CD8-positive, alpha-beta memory T cell (primary cell): ENCODE data around the gene FMN1. TPM values are rescaled to one million over a fixed set of nuclear protein-coding genes. Genes with fewer than 3 reads are reported as not detected.

Experiments used
- CTCF ChIA-PET: fragments of 350-600 bp; sonication (Branson Sonifier 250); formaldehyde crosslinking; loops from one replicate; lab custom pipeline; 2021; ENCODE audit warnings: antibody characterized with exemption; lab: Charles Lee
- POLR2A ChIA-PET: fragments of 350-600 bp; sonication (Branson Sonifier 250); formaldehyde crosslinking; loops from one replicate; lab custom pipeline; 2021; ENCODE audit warnings: antibody characterized with exemption; lab: Charles Lee
- DNase-seq, 5 donors: peaks; one replicate each; pipeline versions ENCODE4 v3.0.0 to v3.0.0-alpha.2; 2020 to 2022; ENCODE audit warnings: mixed read lengths in 1 of 5
- H3K27ac ChIP-seq: one replicate; pipeline ENCODE4 v1.7.0; 2013; ENCODE audit warnings: low read depth, mild to moderate bottlenecking, low read length, moderate library complexity
- H3K27me3 ChIP-seq: 2 replicates; pipeline ENCODE4 v1.7.0; 2013; ENCODE audit warnings: low read length, mild to moderate bottlenecking; ENCODE audit not compliant: insufficient read depth, poor library complexity, severe bottlenecking
- H3K36me3 ChIP-seq: 2 replicates; pipeline ENCODE4 v1.7.0; 2013; ENCODE audit warnings: mild to moderate bottlenecking, low read length, moderate library complexity; ENCODE audit not compliant: insufficient read depth
- H3K4me1 ChIP-seq: 2 replicates; pipeline ENCODE4 v1.7.0; 2013; ENCODE audit warnings: mild to moderate bottlenecking, low read length, moderate library complexity; ENCODE audit not compliant: insufficient read depth
- H3K4me3 ChIP-seq: 2 replicates; pipeline ENCODE4 v1.7.0; 2013; ENCODE audit warnings: mild to moderate bottlenecking, low read length
- H3K9me3 ChIP-seq: 2 replicates; pipeline ENCODE4 v1.7.0; 2013; ENCODE audit warnings: mild to moderate bottlenecking, low read length
- H3K27ac Mint-ChIP-seq, 8 donors: one replicate each; pipeline ENCODE4 v1.8.0; 2020 to 2021; ENCODE audit warnings: mixed read lengths in 8 of 8, mild to moderate bottlenecking in 6 of 8, inconsistent platforms in 3 of 8, moderate library complexity in 3 of 8
- H3K27me3 Mint-ChIP-seq, 2 donors: one replicate each; pipeline ENCODE4 v1.8.0; 2020 to 2021; ENCODE audit warnings: mixed read lengths in 2 of 2, mild to moderate bottlenecking in 1 of 2, moderate library complexity in 1 of 2
- H3K36me3 Mint-ChIP-seq, 3 donors: one replicate each; pipeline ENCODE4 v1.8.0; 2020 to 2021; ENCODE audit warnings: mixed read lengths in 3 of 3, inconsistent platforms in 1 of 3, mild to moderate bottlenecking in 1 of 3
- H3K4me1 Mint-ChIP-seq, 3 donors: one replicate each; pipeline ENCODE4 v1.8.0; 2020 to 2021; ENCODE audit warnings: mixed read lengths in 3 of 3, inconsistent platforms in 1 of 3, mild to moderate bottlenecking in 1 of 3
- H3K4me3 Mint-ChIP-seq, 7 donors: one replicate each; pipeline ENCODE4 v1.8.0; 2020 to 2021; ENCODE audit warnings: mixed read lengths in 7 of 7, mild to moderate bottlenecking in 6 of 7, moderate library complexity in 4 of 7, inconsistent platforms in 2 of 7
- H3K9me3 Mint-ChIP-seq, 5 donors: one replicate each; pipeline ENCODE4 v1.8.0; 2020 to 2022; ENCODE audit warnings: mixed read lengths in 5 of 5, mild to moderate bottlenecking in 3 of 5, moderate library complexity in 2 of 5, inconsistent platforms in 1 of 5
- polyA plus RNA-seq: library from polyadenylated mRNA; unstranded; fragments of 300-500 nt; fragmentation: Illumina TruSeq; gene quantifications from one replicate; pipeline ENCODE4 v1.2.3, GENCODE V29; 2021
- total RNA-seq, 2 experiments: library from RNA; stranded (reverse); gene quantifications; one replicate each; pipeline ENCODE4 v1.2.3, GENCODE V29; 2021

Gene FMN1
- total and polyA plus RNA-seq, 3 experiments from 2014 or later, result 0.09 to 0.24 (median 0.11) TPM

DNA sequence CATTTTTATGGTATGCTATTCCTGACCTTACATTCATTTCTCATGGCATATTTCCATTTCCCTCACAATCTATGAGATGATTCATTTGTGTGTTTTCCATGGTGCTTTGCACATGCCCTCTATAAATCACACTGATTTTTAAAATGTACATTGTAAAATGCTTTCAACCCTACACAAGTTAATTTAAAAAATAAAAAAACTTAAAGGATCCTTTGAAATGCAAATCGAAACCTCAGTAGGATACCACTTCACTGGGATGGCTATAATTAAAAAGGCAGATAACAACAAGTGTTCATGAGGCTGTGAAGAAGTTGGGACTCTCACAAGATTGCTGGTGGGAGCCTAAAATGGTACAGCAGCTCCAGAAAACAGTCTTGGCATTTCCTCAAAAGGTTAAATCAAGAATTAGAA, 83.5 kb downstream of the FMN1 start:
- Mint-ChIP-seq H3K9me3 (peaks cover 0 to 5% (median 3%) of the 10 kb centered on the region in 5 donors), H3K36me3 (peaks cover 0 to 3% (median 0%) of the 10 kb centered on the region in 3 donors), H3K27ac (no peak overlapping the region), H3K27me3 (peaks cover 3 to 4% of the 10 kb centered on the region in 2 donors), H3K4me1 (peaks cover 0 to 8% (median 0%) of the 10 kb centered on the region in 3 donors), H3K4me3 (no peak overlapping the region)
- Histone ChIP-seq H3K4me1 (no peaks in the 10 kb centered on the region), H3K4me3 (no peak overlapping the region), H3K9me3 (no peaks in the 10 kb centered on the region), H3K36me3 (no peaks in the 10 kb centered on the region), H3K27me3 (no peaks in the 10 kb centered on the region), H3K27ac (no peak overlapping the region)
- ChIA-PET POLR2A (no interaction called here), CTCF (no interaction called here)
- DNase-seq, result no peak

DNA sequence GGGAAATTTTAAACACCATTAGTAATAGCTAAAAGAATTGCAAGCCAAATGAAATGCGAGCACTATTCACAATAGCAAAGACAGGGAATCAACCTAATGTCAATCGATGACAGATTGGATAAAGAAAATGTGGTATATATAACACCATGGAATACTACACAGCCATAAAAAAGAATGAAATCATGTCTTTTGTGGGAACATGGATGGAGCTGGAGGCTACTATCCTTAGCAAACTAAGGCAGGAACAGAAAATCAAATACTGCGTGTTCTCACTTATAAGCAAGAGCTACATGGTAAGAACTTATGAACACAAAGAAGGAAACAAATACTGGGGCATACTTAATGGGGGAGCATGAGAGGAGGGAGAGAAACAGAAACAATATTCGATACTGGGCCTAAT, 85.2 kb downstream of the FMN1 start:
- Mint-ChIP-seq H3K4me1 (peaks cover 0 to 25% (median 2%) of the 10 kb centered on the region in 3 donors), H3K9me3 (peaks cover 0 to 5% (median 3%) of the 10 kb centered on the region in 5 donors)
- CTCF ChIA-PET, result no interaction called here

DNA sequence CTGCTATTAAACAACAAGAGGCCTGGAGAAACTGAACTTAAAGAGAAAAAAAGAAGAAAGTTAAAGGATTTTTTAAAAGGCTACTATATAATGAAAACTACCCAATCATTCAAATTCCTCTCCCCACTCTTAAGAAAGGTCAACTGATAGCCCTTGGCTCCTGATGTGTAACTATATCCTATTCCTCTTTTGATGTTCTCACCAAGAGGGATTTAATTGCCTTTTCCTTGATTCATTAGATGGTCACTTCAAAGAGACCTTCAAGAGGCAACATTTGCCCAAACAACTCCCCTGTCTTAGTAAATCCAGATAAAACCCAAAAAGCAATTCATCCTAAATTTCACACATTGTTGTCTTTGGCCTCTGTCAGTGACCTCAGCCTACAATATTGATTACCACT, 86.0 kb downstream of the FMN1 start:
- no peaks in the 10 kb centered on the region for H3K36me3 ChIP-seq
- Mint-ChIP-seq H3K4me3 (no peak overlapping the region), H3K27me3 (peaks cover 3% of the 10 kb centered on the region in 2 donors), H3K36me3 (peaks cover 0 to 3% (median 0%) of the 10 kb centered on the region in 3 donors), H3K9me3 (peaks cover 0 to 5% (median 3%) of the 10 kb centered on the region in 5 donors), H3K4me1 (peaks cover 0 to 33% (median 2%) of the 10 kb centered on the region in 3 donors), H3K27ac (no peak overlapping the region)
- no peak overlapping the region for H3K27ac ChIP-seq
- H3K9me3 ChIP-seq, result no peaks in the 10 kb centered on the region
- no peak overlapping the region for H3K4me3 ChIP-seq
- ChIA-PET CTCF (no interaction called here), POLR2A (no interaction called here)
- no peak for DNase-seq
- H3K4me1 ChIP-seq, result peaks cover 17% of the 10 kb centered on the region
- H3K27me3 ChIP-seq, result no peaks in the 10 kb centered on the region

More for the DNA sequence above, 85.2 kb downstream of the FMN1 start:
- Mint-ChIP-seq H3K4me3 (no peak overlapping the region), H3K27me3 (peaks cover 3 to 4% of the 10 kb centered on the region in 2 donors), H3K36me3 (peaks cover 0 to 3% (median 0%) of the 10 kb centered on the region in 3 donors), H3K27ac (no peak overlapping the region)
- no peaks in the 10 kb centered on the region for H3K9me3 ChIP-seq
- no peak overlapping the region for H3K4me3 ChIP-seq
- peaks cover 11% of the 10 kb centered on the region for H3K4me1 ChIP-seq
- H3K27ac ChIP-seq, result no peak overlapping the region
- DNase-seq, result no peak
- H3K36me3 ChIP-seq, result no peaks in the 10 kb centered on the region
- H3K27me3 ChIP-seq, result no peaks in the 10 kb centered on the region
- POLR2A ChIA-PET, result no interaction called here

DNA sequence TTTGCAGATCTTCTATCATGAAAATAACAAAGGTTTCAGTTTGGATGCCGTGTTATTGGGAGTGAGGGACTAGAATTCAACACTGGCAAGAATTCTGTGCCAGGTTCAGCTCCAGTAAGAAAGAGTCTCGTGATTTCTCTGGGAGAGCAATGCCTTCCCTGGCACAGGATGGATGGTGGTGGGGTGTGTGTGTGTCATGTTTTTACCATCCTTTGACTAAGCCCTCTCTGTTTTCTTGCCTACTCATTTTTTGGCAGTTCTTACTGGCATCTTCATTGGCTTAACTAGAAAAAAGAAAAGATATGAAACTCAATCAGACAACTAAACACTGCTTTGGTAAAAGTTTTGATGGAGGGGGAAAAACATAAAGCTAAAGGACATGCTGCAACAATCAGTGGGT, 86.6 kb downstream of the FMN1 start:
- Mint-ChIP-seq H3K4me1 (peaks cover 0 to 39% (median 2%) of the 10 kb centered on the region in 3 donors), H3K27ac (no peak overlapping the region), H3K36me3 (peaks cover 0 to 3% (median 0%) of the 10 kb centered on the region in 3 donors), H3K4me3 (no peak overlapping the region), H3K27me3 (peaks cover 1 to 3% of the 10 kb centered on the region in 2 donors), H3K9me3 (peaks cover 0 to 5% (median 3%) of the 10 kb centered on the region in 5 donors)
- no peak for DNase-seq
- no peaks in the 10 kb centered on the region for H3K9me3 ChIP-seq
- no peak overlapping the region for H3K4me3 ChIP-seq
- peaks cover 22% of the 10 kb centered on the region for H3K4me1 ChIP-seq
- POLR2A ChIA-PET, result no interaction called here
- no peaks in the 10 kb centered on the region for H3K27me3 ChIP-seq
- H3K27ac ChIP-seq, result no peak overlapping the region
- no peaks in the 10 kb centered on the region for H3K36me3 ChIP-seq
- CTCF ChIA-PET, result no interaction called here

DNA sequence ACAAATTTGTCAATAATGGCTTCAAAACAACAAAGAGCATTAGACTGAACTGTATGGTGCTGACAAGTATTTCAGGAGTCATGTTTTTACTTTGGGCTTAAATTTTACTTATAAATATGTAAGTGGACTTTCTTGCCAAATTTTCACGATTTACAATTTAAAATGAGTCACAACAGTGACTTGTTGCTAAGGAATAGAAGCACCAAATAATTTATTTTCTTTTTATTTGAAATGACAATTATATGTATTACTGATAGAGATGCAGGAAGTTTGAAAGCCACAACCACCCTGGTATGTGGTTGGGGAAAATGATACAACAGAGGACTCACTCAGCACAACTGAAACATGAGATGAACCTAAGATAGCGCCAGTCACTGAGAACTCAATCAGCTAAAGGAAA, 90.3 kb downstream of the FMN1 start:
- peak overlapping the region in 5 of 8 donors; percentile 8 to 95 (median 70) for H3K27ac Mint-ChIP-seq
- H3K4me3 Mint-ChIP-seq, result peak overlapping the region in 3 of 7 donors; percentile 56 to 65 (median 62)
- Histone ChIP-seq H3K36me3 (no peaks in the 10 kb centered on the region), H3K4me1 (peaks cover 22% of the 10 kb centered on the region), H3K4me3 (no peak overlapping the region), H3K27me3 (no peaks in the 10 kb centered on the region), H3K27ac (no peak overlapping the region), H3K9me3 (no peaks in the 10 kb centered on the region)
- H3K27me3 Mint-ChIP-seq, result peaks cover 0 to 3% of the 10 kb centered on the region in 2 donors
- peak in 2 of 5 donors; percentile 10 to 46 for DNase-seq
- peaks cover 0 to 39% (median 2%) of the 10 kb centered on the region in 3 donors for H3K4me1 Mint-ChIP-seq
- H3K9me3 Mint-ChIP-seq, result peaks cover 0 to 8% (median 7%) of the 10 kb centered on the region in 5 donors
- ChIA-PET POLR2A (no interaction called here), CTCF (no interaction called here)
- peaks cover 0 to 3% (median 0%) of the 10 kb centered on the region in 3 donors for H3K36me3 Mint-ChIP-seq

DNA sequence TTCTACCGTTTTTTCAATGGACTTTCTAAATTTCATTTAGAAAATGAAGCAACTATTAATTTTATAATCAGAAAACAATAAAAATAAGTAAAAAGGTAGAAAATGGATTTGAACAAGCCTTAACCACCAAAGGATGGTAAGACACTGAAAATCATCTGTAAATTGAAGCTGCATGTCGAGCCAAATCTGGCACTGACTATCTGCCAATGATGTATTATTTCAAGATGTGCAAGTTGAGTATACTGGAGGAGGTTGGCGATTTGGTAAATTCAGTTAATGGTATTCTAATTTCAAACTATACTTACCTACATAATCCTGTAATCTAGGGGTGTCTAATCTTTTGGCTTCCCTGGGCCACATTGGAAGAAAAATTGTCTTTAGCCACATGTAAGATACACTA, 93.5 kb downstream of the FMN1 start:
- H3K4me1 ChIP-seq, result peaks cover 22% of the 10 kb centered on the region
- H3K27ac Mint-ChIP-seq, result no peak overlapping the region
- CTCF ChIA-PET, result no interaction called here
- H3K4me3 ChIP-seq, result no peak overlapping the region
- no peak for DNase-seq
- peaks cover 0 to 6% (median 2%) of the 10 kb centered on the region in 5 donors for H3K9me3 Mint-ChIP-seq
- POLR2A ChIA-PET, result no interaction called here
- H3K27ac ChIP-seq, result no peak overlapping the region
- H3K27me3 ChIP-seq, result no peaks in the 10 kb centered on the region
- H3K4me3 Mint-ChIP-seq, result no peak overlapping the region
- peaks cover 0 to 42% (median 2%) of the 10 kb centered on the region in 3 donors for H3K4me1 Mint-ChIP-seq
- H3K36me3 Mint-ChIP-seq, result no peaks in the 10 kb centered on the region
- peaks cover 0 to 2% of the 10 kb centered on the region in 2 donors for H3K27me3 Mint-ChIP-seq
- H3K36me3 ChIP-seq, result no peaks in the 10 kb centered on the region
- no peaks in the 10 kb centered on the region for H3K9me3 ChIP-seq

DNA sequence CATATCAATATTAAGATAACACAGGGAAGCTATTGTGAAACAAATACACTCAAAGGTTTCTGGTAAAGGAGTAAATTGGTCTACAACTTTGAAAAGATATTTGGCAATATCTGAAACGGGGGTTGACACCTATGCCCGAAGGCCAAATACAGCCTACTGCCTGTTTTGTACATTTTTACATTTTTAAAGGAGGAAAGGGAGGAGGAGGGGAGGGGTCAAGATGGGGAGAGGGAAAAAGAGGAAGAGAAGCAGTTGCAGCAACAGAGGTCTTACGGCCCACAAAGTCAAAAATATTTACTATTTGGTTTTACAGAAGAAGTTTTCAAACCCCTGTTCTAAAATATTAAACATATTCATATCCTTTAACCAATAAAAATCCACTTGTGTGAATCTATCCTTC, 94.2 kb downstream of the FMN1 start:
- peaks cover 0 to 6% (median 2%) of the 10 kb centered on the region in 5 donors for H3K9me3 Mint-ChIP-seq
- H3K4me1 ChIP-seq, result peaks cover 20% of the 10 kb centered on the region
- H3K27ac ChIP-seq, result no peak overlapping the region
- H3K4me1 Mint-ChIP-seq, result peaks cover 0 to 34% (median 2%) of the 10 kb centered on the region in 3 donors
- no peaks in the 10 kb centered on the region for H3K36me3 Mint-ChIP-seq
- ChIA-PET POLR2A (no interaction called here), CTCF (no interaction called here)
- H3K27ac Mint-ChIP-seq, result no peak overlapping the region
- DNase-seq, result no peak
- no peaks in the 10 kb centered on the region for H3K36me3 ChIP-seq
- H3K9me3 ChIP-seq, result no peaks in the 10 kb centered on the region
- H3K27me3 Mint-ChIP-seq, result peaks cover 0 to 2% of the 10 kb centered on the region in 2 donors
- no peaks in the 10 kb centered on the region for H3K27me3 ChIP-seq
- H3K4me3 Mint-ChIP-seq, result no peak overlapping the region
- H3K4me3 ChIP-seq, result no peak overlapping the region

DNA sequence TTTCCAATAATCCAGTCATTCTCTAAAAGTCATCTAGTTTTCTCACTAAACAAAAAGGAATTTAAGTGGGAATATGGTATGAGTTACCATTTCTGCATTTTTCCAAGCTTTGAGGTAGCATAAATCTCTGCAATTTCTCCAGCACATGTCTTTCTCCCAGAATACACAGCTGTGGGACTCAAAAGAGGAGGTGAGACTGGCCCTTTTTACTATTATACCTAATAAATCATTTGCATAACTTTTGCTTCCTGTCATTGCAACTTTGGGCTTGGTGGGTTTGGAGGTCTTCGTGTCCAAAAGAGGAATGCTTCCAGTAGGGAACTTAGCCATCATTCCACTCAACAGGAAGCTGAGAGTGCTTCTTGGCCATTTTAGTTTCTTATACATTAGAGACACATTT, 94.8 kb downstream of the FMN1 start:
- H3K9me3 Mint-ChIP-seq, result peaks cover 0 to 6% (median 2%) of the 10 kb centered on the region in 5 donors
- Histone ChIP-seq H3K4me3 (no peak overlapping the region), H3K27ac (no peak overlapping the region), H3K9me3 (no peaks in the 10 kb centered on the region), H3K27me3 (no peaks in the 10 kb centered on the region), H3K4me1 (peaks cover 15% of the 10 kb centered on the region), H3K36me3 (no peaks in the 10 kb centered on the region)
- no peaks in the 10 kb centered on the region for H3K36me3 Mint-ChIP-seq
- H3K4me1 Mint-ChIP-seq, result peaks cover 0 to 29% (median 2%) of the 10 kb centered on the region in 3 donors
- CTCF ChIA-PET, result no interaction called here
- DNase-seq, result no peak
- no peak overlapping the region for H3K4me3 Mint-ChIP-seq
- peaks cover 0 to 2% of the 10 kb centered on the region in 2 donors for H3K27me3 Mint-ChIP-seq
- POLR2A ChIA-PET, result no interaction called here
- no peak overlapping the region for H3K27ac Mint-ChIP-seq
